Breast epithelium (tissue), 3 donors: ENCODE results near the gene FLAD1.

Source experiments
- POLR2A ChIP-seq: fragments of 450-650 bp; IDR thresholded peaks from one replicate; pipeline ENCODE4 v1.6.1; 2016; ENCODE audit warnings: antibody characterized with exemption, mild to moderate bottlenecking, moderate library complexity
- POLR2AphosphoS5 ChIP-seq, 3 donors: sonication (generic); formaldehyde crosslinking; IDR thresholded peaks; one replicate each; pipeline ENCODE4 v1.6.1; 2017; ENCODE audit warnings: antibody characterized with exemption in 3 of 3
- TF ChIP-seq, protein P1 (sequence below), 3 donors: fragments of 450-650 bp; IDR thresholded peaks; one replicate each; pipeline ENCODE4 v1.5.1; 2016 to 2017; ENCODE audit warnings: antibody characterized with exemption in 3 of 3, mild to moderate bottlenecking in 3 of 3, moderate library complexity in 3 of 3

DNA sequence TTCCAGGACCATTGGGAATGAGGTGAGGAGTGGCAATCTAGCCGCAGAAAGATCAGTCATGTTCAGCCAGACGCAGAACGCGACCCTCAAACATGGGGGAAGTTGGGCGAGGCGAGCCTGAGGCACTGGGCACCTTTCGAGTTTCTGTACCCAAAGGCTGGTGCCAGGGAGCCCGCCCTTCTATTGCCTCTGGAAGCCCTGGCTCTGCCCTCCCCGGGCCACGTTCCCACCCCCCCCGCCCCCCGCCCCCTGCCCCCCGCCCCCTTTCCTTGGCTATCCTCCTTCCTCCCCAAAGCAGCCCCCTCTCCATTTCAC, 17.2 kb downstream of the FLAD1 start:
- TF ChIP-seq, protein P1, sequence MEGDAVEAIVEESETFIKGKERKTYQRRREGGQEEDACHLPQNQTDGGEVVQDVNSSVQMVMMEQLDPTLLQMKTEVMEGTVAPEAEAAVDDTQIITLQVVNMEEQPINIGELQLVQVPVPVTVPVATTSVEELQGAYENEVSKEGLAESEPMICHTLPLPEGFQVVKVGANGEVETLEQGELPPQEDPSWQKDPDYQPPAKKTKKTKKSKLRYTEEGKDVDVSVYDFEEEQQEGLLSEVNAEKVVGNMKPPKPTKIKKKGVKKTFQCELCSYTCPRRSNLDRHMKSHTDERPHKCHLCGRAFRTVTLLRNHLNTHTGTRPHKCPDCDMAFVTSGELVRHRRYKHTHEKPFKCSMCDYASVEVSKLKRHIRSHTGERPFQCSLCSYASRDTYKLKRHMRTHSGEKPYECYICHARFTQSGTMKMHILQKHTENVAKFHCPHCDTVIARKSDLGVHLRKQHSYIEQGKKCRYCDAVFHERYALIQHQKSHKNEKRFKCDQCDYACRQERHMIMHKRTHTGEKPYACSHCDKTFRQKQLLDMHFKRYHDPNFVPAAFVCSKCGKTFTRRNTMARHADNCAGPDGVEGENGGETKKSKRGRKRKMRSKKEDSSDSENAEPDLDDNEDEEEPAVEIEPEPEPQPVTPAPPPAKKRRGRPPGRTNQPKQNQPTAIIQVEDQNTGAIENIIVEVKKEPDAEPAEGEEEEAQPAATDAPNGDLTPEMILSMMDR (IDR thresholded peaks at IDR 0.05): no peak
- TF ChIP-seq POLR2AphosphoS5 (IDR thresholded peaks at IDR 0.05) (no peak), POLR2A (no peak)
